ENCODE results near the gene ITGA5.
A peak's percentile ranks its signal among the peaks of the same experiment; 100 is the strongest.

Gene ITGA5

GRCh38 chr12:54390668-54391551 lies 28.2 kb downstream of the ITGA5 start:
- DNase-seq (ENCODE audit: low read depth in 2 of 2): no peak
- H3K4me3 ChIP-seq (replicated peaks in 1 of 2; ENCODE audit: low read depth in 2 of 2, low read length in 2 of 2): peak overlapping the region in 1 of 2 donors; percentile 25

GRCh38 chr12:54390176-54390667 lies 28.8 kb downstream of the ITGA5 start:
- DNase-seq (ENCODE audit: low read depth in 2 of 2): no peak
- no peak for TF ChIP-seq CTCF (IDR thresholded peaks at IDR 0.05; ENCODE audit: low read depth, low read length)
- no peak overlapping the region for H3K4me3 ChIP-seq (replicated peaks in 1 of 2; ENCODE audit: low read depth in 2 of 2, low read length in 2 of 2)

More at GRCh38 chr12:54390668-54391551, 28.2 kb downstream of the ITGA5 start:
- no peak for TF ChIP-seq CTCF (IDR thresholded peaks at IDR 0.05; ENCODE audit: low read depth, low read length)

GRCh38 chr12:54389607-54390175 lies 29.4 kb downstream of the ITGA5 start:
- no peak overlapping the region for H3K4me3 ChIP-seq (replicated peaks in 1 of 2; ENCODE audit: low read depth in 2 of 2, low read length in 2 of 2)
- DNase-seq (ENCODE audit: low read depth in 2 of 2): no peak
- no peak for TF ChIP-seq CTCF (IDR thresholded peaks at IDR 0.05; ENCODE audit: low read depth, low read length)

GRCh38 chr12:54389134-54389508 lies 29.9 kb downstream of the ITGA5 start:
- no peak overlapping the region for H3K4me3 ChIP-seq (replicated peaks in 1 of 2; ENCODE audit: low read depth in 2 of 2, low read length in 2 of 2)
- DNase-seq (ENCODE audit: low read depth in 2 of 2): no peak
- TF ChIP-seq CTCF (IDR thresholded peaks at IDR 0.05; ENCODE audit: low read depth, low read length): no peak

GRCh38 chr12:54388237-54389133 lies 30.6 kb downstream of the ITGA5 start:
- no peak for DNase-seq (ENCODE audit: low read depth in 2 of 2)
- no peak overlapping the region for H3K4me3 ChIP-seq (replicated peaks in 1 of 2; ENCODE audit: low read depth in 2 of 2, low read length in 2 of 2)
- TF ChIP-seq CTCF (IDR thresholded peaks at IDR 0.05; ENCODE audit: low read depth, low read length): no peak

- no peak for DNase-seq (ENCODE audit: low read depth in 2 of 2)
- no peak for TF ChIP-seq CTCF (IDR thresholded peaks at IDR 0.05; ENCODE audit: low read depth, low read length)
- H3K4me3 ChIP-seq (replicated peaks in 1 of 2; ENCODE audit: low read depth in 2 of 2, low read length in 2 of 2): no peak overlapping the region
Measured at GRCh38 chr12:54387114-54387467, 32.0 kb downstream of the ITGA5 start.
